A549 treated with DMSO at 1 μM for 4 hours (cell line): ENCODE measurements around the gene MICA. TPM values are rescaled to one million over a fixed set of nuclear protein-coding genes. Genes with fewer than 3 reads are reported as not detected.

Source experiments
- total RNA-seq: library from RNA; stranded (reverse); fragments of 200-300 nt; extraction: Qiagen RNA extraction; gene quantifications from 5 replicates; pipeline ENCODE4 v1.2.3, GENCODE V29; 2022; ENCODE audit warnings: low read depth

The MICA gene
- total RNA-seq, result 26.7 to 28.7 TPM (median 27.5 TPM) in 5 replicates

GRCh38 chr6:31403283-31404060 lies at the start of gene MICA:
Gene MICA, plus strand, starts transcription at chr6:31403595. Its CDS starts 38 bp downstream, at chr6:31403633.

GRCh38 chr6:31356946-31357466 lies 46.4 kb upstream of the MICA start, which contains the start of gene HLA-B:
Gene HLA-B, minus strand, starts transcription at chr6:31357179. Its CDS starts 21 bp downstream, at chr6:31357158.

Other genes with a start within 250 kb of the MICA start
- gene CCHCR1, start 245.8 kb upstream of the MICA start, total RNA-seq, result 5.7 to 8.3 TPM (median 6.8 TPM) in 5 replicates
- gene TCF19, start 245.0 kb upstream of the MICA start, total RNA-seq, result 13.2 to 16.2 TPM (median 14.4 TPM) in 5 replicates
- 2.5 to 4.6 TPM (median 3.8 TPM) in 5 replicates for gene POU5F1, start 232.9 kb upstream of the MICA start, total RNA-seq
- 46.3 to 54.1 TPM (median 48.3 TPM) in 5 replicates for gene HLA-C, start 131.5 kb upstream of the MICA start, total RNA-seq
- gene HLA-B, start 46.4 kb upstream of the MICA start, total RNA-seq, result 22.4 to 31.2 TPM (median 26.4 TPM) in 5 replicates
- 7.6 to 9.0 TPM (median 8.6 TPM) in 5 replicates for gene MICB, start 94.5 kb downstream of the MICA start, total RNA-seq
- gene MCCD1, start 125.4 kb downstream of the MICA start, total RNA-seq, result not detected in 5 replicates
- 352 to 407 TPM (median 386 TPM) in 5 replicates for gene DDX39B, start 138.4 kb downstream of the MICA start, total RNA-seq
- 0.40 to 0.77 TPM (median 0.64 TPM) in 5 replicates for gene ATP6V1G2, start 143.0 kb downstream of the MICA start, total RNA-seq
- 9.6 to 12.9 TPM (median 11.4 TPM) in 5 replicates for gene NFKBIL1, start 144.0 kb downstream of the MICA start, total RNA-seq
- 0.11 to 0.12 TPM in 2 of 5 replicates, not detected in the others for gene LTA, start 168.7 kb downstream of the MICA start, total RNA-seq
- gene TNF, start 172.0 kb downstream of the MICA start, total RNA-seq, result 0.10 to 0.22 TPM (median 0.11 TPM) in 3 of 5 replicates, not detected in the others
- gene LTB, start 178.8 kb downstream of the MICA start, total RNA-seq, result 0.29 to 0.50 TPM (median 0.49 TPM) in 5 replicates
- 0.20 to 0.26 TPM in 2 of 5 replicates, not detected in the others for gene LST1, start 182.7 kb downstream of the MICA start, total RNA-seq
- not detected in 5 replicates for gene NCR3, start 189.4 kb downstream of the MICA start, total RNA-seq
- not detected in 5 replicates for gene AIF1, start 211.6 kb downstream of the MICA start, total RNA-seq
- gene PRRC2A, start 217.1 kb downstream of the MICA start, total RNA-seq, result 68.9 to 101 TPM (median 86.8 TPM) in 5 replicates
- 119 to 155 TPM (median 144 TPM) in 5 replicates for gene BAG6, start 249.1 kb downstream of the MICA start, total RNA-seq